NB4 (cell line): ENCODE results near the gene HBB.

Experiments used
- CTCF ChIP-seq: IDR thresholded peaks from one replicate; pipeline ENCODE4 v1.5.1; 2012; ENCODE audit warnings: low read depth, low read length
- POLR2A ChIP-seq: IDR thresholded peaks from 2 replicates; pipeline ENCODE4 v1.6.1; 2011; ENCODE audit warnings: mild to moderate bottlenecking; ENCODE audit not compliant: insufficient read length; ENCODE audit errors: extremely low read depth

DNA sequence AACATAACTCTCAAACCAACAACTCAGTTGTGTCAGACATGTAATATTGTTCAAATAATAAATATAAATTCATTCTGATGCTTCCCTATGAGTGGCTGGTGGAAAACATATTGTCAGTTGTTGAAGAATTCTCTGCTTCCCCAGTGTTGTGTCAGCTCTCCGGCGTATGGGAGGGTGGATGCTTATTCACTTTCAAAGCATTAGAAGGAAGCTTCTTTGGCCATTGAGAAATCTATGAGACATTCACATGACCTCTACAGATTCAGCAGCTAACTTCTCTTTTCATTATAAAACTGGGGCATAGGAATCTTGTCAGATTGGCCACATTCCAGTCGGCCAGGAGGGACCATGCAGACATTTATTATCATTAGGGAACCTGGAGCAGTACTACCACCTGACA, 29.3 kb downstream of the HBB start:
- TF ChIP-seq CTCF (no peak), POLR2A (no peak)
